ENCODE data around the gene DENND1A. TPM values are rescaled to one million over a fixed set of nuclear protein-coding genes. Genes with fewer than 3 reads are reported as not detected.
"Not testable (repeated sequence)": the region's sequence is repeated elsewhere in the genome, so short reads cannot be mapped to it uniquely, and the experiment has no call there.

Gene DENND1A
- total RNA-seq, 1 donor from 2014 or later = 25.2 TPM

GRCh38 chr9:123821619-123822018, 108.3 kb downstream of the DENND1A start:
- H3K4me3 Mint-ChIP-seq = no peak overlapping the region
- peaks cover 4% of the 10 kb centered on the region for H3K9me3 Mint-ChIP-seq
- ChIA-PET CTCF (no interaction called here), POLR2A (no interaction called here)
- H3K27ac Mint-ChIP-seq = no peak overlapping the region
- H3K36me3 Mint-ChIP-seq (ENCODE audit: low read depth) = peaks cover 5% of the 10 kb centered on the region
- no peak for ATAC-seq (ENCODE audit: low read depth)
- intact Hi-C loops (cut with micrococcal nuclease) = no loop called here
- TF ChIP-seq CTCF (IDR thresholded peaks at IDR 0.05) = no peak
- no peak for DNase-seq
- H3K4me1 Mint-ChIP-seq = peaks cover 5% of the 10 kb centered on the region
- H3K27me3 Mint-ChIP-seq = no peaks in the 10 kb centered on the region

GRCh38 chr9:123820139-123820538, 109.8 kb downstream of the DENND1A start:
- no peak overlapping the region for H3K27ac Mint-ChIP-seq
- H3K9me3 Mint-ChIP-seq = no peaks in the 10 kb centered on the region
- DNase-seq (no peak), ATAC-seq (ENCODE audit: low read depth) (no peak)
- ChIA-PET POLR2A (no interaction called here), CTCF (no interaction called here)
- TF ChIP-seq CTCF (IDR thresholded peaks at IDR 0.05) = no peak
- peaks cover 5% of the 10 kb centered on the region for H3K4me1 Mint-ChIP-seq
- no peaks in the 10 kb centered on the region for H3K27me3 Mint-ChIP-seq
- H3K4me3 Mint-ChIP-seq = no peak overlapping the region
- peaks cover 2% of the 10 kb centered on the region for H3K36me3 Mint-ChIP-seq (ENCODE audit: low read depth)
- intact Hi-C loops (cut with micrococcal nuclease) = no loop called here

GRCh38 chr9:123816817-123817472, 113.0 kb downstream of the DENND1A start:
- Mint-ChIP-seq H3K27me3 (no peaks in the 10 kb centered on the region), H3K9me3 (no peaks in the 10 kb centered on the region), H3K36me3 (ENCODE audit: low read depth) (no peaks in the 10 kb centered on the region), H3K4me1 (peaks cover 7% of the 10 kb centered on the region), H3K27ac (no peak overlapping the region), H3K4me3 (no peak overlapping the region)
- no peak for TF ChIP-seq CTCF (IDR thresholded peaks at IDR 0.05)
- ATAC-seq (ENCODE audit: low read depth) (no peak), DNase-seq (no peak)
- ChIA-PET CTCF (no interaction called here), POLR2A (no interaction called here)
- intact Hi-C loops (cut with micrococcal nuclease) = loop anchor here (10.0 kb wide), 1 partner anchor 102 kb away; no protein-coding TSS in a partner anchor

- H3K4me3 Mint-ChIP-seq; POLR2A ChIA-PET; ATAC-seq (ENCODE audit: low read depth); DNase-seq; H3K9me3 Mint-ChIP-seq; H3K27me3 Mint-ChIP-seq; H3K36me3 Mint-ChIP-seq (ENCODE audit: low read depth); H3K27ac Mint-ChIP-seq; H3K4me1 Mint-ChIP-seq; CTCF ChIA-PET: not testable (repeated sequence)
- intact Hi-C loops (cut with micrococcal nuclease) = loop anchor here (10.0 kb wide), 1 partner anchor 101 kb away; no protein-coding TSS in a partner anchor
These were observed 114.1 kb downstream of the DENND1A start for GRCh38 chr9:123815856-123816255.

GRCh38 chr9:123814496-123814895, 115.4 kb downstream of the DENND1A start:
- Mint-ChIP-seq H3K27ac (no peak overlapping the region), H3K4me1 (peaks cover 7% of the 10 kb centered on the region), H3K4me3 (no peak overlapping the region), H3K36me3 (ENCODE audit: low read depth) (no peaks in the 10 kb centered on the region), H3K27me3 (no peaks in the 10 kb centered on the region), H3K9me3 (no peaks in the 10 kb centered on the region)
- ChIA-PET CTCF (no interaction called here), POLR2A (no interaction called here)
- DNase-seq = no peak
- intact Hi-C loops (cut with micrococcal nuclease) = loop anchor here (10.0 kb wide), 1 partner anchor 100 kb away; no protein-coding TSS in a partner anchor
- ATAC-seq (ENCODE audit: low read depth) = no peak
- no peak for TF ChIP-seq CTCF (IDR thresholded peaks at IDR 0.05)

GRCh38 chr9:123812984-123813383, 116.9 kb downstream of the DENND1A start:
- TF ChIP-seq CTCF (IDR thresholded peaks at IDR 0.05) = no peak
- H3K9me3 Mint-ChIP-seq = no peaks in the 10 kb centered on the region
- H3K27ac Mint-ChIP-seq = no peak overlapping the region
- H3K36me3 Mint-ChIP-seq (ENCODE audit: low read depth) = peaks cover 2% of the 10 kb centered on the region
- ChIA-PET POLR2A (no interaction called here), CTCF (no interaction called here)
- H3K27me3 Mint-ChIP-seq = no peaks in the 10 kb centered on the region
- intact Hi-C loops (cut with micrococcal nuclease) = loop anchor here (10.0 kb wide), 1 partner anchor 98 kb away; no protein-coding TSS in a partner anchor
- ATAC-seq (ENCODE audit: low read depth) (no peak), DNase-seq (no peak)
- no peak overlapping the region for H3K4me3 Mint-ChIP-seq
- H3K4me1 Mint-ChIP-seq = peaks cover 9% of the 10 kb centered on the region

Data from activated B cell treated with CpG ODN at 0.5 μM for 24 hours (primary cell).